Forelimb muscle (tissue), 1 donor: Measurements from ENCODE around the gene MED9. TPM values are rescaled to one million over a fixed set of nuclear protein-coding genes. Genes with fewer than 3 reads are reported as not detected.

Source experiments
- DNase-seq: peaks from one replicate; pipeline ENCODE4 v3.0.0-alpha.2; 2013; ENCODE audit warnings: low read depth
- polyA plus RNA-seq: library from polyadenylated mRNA; unstranded; fragments of 120-200 nt; gene quantifications from one replicate; pipeline ENCODE4 v1.2.1, GENCODE V29; 2013; ENCODE audit not compliant: insufficient read length

The MED9 gene
- polyA plus RNA-seq, 1 donor, result 15.9 TPM

DNA sequence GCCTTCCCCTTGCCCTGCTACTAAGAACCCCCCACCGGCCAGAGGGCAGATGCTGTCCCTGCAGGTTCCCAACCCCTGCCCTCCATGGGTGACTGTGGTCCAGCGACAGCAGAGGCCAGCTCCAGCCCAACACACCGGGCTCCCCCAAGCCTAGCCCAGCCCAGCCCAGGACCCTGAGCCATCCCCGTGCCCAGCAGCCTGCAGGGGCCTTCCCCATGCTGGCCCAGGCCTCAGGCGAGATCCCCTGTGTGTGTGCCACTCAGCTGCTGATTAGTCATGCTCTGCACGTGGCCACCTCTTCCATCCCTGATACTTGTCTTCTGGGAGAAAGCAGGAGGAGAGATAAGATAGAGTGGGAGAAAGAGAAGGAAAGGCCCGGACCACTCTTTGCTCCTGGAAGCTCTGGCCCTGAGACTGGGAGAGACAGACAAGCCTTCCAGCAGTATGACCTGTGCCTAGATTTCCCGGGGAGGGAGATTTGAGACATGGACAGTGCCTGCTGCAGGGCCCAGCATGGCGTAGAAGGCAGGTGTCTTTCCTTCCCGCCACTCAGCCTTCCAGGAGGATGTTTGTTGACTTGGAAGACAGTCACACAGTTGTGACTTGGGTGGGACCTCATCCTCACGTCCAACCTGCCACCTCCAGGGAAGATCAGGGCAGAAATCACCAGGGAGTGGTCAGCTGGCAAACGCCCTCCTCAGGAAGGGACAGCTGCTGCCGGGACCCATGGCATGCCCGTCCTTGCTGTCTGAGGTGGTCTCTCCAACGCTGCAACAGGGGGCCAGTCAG lies 60.7 kb downstream of the MED9 start:
- DNase-seq, result no peak

DNA sequence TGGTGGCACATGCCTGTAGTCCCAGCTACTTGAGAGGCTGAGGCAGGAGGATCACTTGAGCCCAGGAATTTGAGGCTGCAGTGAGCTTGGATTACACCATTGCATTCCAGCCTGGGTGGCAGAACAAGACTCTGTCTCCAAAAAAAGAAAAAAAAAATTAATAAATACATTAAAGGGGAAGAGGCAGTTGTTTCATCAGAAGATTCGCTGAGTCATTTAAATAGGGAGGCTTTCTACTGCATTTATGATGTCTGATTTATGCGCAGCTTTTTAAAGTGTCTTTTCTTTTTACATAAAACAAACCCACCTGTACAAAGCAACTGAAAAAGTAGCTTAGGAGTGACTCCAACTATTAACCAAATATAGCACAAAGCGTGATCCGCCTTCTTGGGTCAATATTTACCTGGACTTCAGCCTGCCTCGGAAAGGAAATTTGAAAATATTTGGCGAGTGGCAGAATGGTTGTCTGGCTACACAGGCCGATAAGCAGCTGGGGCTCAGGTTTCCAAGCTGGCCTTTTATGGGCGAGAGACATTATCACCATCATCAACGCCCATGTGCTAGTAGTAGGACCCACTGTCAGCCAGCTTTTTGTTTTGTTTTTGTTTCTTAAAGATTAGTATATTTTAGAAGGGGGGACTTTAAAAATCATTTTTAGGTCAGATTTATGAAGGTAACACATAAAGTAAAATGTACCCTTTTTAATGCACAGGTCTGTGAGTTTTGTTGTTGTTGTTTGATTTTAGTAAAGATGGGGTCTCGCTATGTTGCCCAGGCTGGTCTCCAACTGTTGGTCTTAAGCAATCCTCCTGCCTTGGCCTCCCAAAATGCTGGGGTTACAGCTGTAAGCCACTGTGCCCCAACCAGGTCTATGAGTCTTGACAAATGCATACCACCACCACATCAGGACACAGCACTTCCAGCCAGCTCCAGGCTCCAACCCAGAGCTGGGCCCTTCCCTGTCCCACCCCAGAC lies 61.9 kb downstream of the MED9 start:
- DNase-seq, result no peak

DNA sequence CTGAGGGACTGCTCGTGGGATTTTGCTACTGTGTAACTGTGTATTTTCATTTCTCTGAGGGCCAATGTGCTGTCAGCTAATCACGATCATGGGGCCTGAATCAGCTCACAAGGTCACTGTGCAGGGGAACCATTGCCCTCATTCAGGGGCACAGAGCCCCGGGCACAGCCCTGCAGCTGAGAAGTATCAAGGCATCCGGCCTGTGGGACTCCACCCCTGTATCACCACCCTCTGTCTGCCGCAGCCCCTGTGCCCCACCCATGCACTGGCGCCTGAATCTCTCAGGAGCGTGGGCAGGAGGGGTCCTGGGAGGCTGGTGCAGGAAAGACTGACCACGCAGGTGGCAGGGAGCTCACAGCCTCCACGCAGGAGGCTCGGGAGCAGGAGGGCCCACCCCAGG lies 62.8 kb downstream of the MED9 start:
- no peak for DNase-seq

DNA sequence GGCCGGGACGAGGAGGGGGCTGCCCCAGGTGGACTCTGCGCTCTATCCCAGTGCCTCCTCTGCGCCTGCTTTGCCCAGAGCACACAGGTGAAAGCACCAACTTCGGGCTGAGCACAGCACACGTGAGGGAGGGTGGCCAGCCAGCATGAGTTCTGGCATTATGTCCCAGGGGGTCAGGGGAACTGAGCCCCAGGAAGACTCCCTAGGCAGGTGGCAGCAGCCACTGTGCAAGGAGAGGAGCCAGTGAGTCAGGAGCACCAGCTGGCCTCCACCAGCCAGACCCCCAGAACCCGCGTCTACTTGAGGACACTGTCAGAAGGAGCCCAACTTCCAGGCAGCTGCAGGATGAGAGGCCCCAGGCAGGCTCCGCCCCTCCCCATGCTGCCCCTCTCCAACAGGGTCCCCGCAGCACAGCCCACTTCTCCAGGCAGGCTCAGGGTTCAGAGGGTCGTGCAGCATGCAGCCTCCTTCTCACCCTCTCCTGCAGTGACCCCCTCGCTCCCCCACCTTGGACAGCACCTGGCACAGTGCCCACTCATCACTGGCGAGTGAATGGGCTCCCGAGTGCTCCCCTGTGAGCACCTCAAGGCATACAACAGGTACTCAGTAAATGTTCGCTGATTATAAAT lies 63.6 kb downstream of the MED9 start:
- no peak for DNase-seq

DNA sequence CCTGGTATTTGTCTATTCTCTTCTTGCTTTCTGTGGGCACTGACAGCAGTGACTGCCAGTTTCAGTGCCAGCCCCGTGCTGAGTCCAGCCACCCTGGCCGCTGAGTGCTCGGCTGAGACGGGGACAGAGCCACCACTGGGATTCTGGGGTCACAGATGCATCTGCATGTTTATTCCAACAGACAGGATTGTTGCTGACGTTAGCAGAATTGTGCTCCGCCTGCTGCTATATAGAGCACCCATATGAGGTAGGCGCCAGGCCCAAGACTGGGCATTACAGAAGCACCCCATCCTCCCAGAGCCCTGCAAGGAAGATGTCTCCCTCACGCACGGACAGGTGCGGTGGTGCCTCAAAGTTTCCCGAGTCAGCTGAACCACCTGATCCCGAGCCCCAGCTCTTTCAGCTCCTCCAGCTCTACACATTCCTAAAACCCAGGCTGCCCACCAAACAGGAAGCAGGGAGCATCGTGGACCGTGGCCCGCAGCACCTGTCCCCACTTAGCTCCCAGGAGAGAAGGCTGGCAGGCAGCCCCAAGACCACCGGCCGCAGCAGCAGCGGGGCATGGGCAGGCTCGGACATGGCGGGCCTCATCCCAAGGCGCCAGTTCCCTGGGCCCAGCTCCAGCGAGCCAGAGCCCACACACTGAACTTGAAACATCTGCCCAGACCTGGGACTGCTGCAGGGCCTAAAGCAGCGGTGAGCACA lies 64.3 kb downstream of the MED9 start:
- no peak for DNase-seq

DNA sequence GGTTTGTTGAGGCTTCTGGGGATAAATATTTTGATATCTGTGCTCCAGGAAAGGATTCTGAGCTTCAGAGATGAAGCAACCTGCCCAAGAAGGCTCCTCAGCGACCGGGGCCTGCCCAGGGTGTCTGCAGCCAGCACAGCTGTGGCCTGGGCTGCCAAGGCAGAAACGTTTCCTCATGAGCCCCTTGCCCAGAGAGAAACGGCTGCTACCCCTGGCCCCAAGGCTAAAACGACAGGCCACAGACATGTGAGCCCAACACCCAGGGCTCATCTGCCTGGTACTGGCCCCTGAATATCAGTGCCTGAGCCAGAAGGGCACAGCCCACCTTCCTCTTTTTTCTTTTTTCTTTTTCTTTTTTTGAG lies 64.8 kb downstream of the MED9 start:
- no peak for DNase-seq

Other genes starting within 250 kb of the MED9 start
- 25.4 TPM for gene FLCN, start 239.8 kb upstream of the MED9 start, polyA plus RNA-seq
- 76.9 TPM for gene COPS3, start 195.8 kb upstream of the MED9 start, polyA plus RNA-seq
- gene NT5M, start 173.6 kb upstream of the MED9 start, polyA plus RNA-seq, result 7.5 TPM
- gene RASD1, start 19.4 kb downstream of the MED9 start, polyA plus RNA-seq, result 6.0 TPM
- 24.2 TPM for gene PEMT, start 114.7 kb downstream of the MED9 start, polyA plus RNA-seq
- gene RAI1, start 204.5 kb downstream of the MED9 start, polyA plus RNA-seq, result 17.8 TPM